Right hindlimb (tissue), 1 donor: ENCODE measurements around the gene C1QB.

Experiments used
- DNase-seq: peaks from one replicate; pipeline ENCODE4 v3.0.0-alpha.2; 2018

The C1QB gene, protein sequence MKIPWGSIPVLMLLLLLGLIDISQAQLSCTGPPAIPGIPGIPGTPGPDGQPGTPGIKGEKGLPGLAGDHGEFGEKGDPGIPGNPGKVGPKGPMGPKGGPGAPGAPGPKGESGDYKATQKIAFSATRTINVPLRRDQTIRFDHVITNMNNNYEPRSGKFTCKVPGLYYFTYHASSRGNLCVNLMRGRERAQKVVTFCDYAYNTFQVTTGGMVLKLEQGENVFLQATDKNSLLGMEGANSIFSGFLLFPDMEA

GRCh38 chr1:22652881-22653316 lies at the start of gene C1QB:
TSS of gene C1QB (plus strand) at chr1:22653236. CDS start at chr1:22659463, 6,227 bp downstream.
- DNase-seq, result no peak

GRCh38 chr1:22606161-22606560 lies 46.9 kb upstream of the C1QB start:
- DNase-seq, result no peak

DNA sequence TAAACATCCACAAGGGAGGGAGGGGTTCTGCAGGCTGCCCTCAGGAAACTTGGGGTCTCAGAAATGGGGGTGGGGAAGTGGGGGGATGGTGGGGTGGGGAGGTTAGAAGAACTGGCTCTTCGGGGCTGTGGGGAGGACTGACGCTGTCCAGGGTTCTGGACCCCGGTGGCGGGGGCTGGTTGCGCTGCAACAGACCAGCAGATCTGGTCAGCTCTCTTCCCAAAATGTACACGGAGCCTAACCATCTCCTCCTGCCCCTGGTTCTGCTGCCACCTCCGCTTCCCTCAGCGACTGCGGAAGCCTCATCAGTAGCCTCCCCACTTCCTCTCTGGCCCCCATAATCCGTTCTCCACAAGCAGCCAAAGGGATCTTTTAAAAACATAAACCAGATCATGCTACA lies 45.9 kb upstream of the C1QB start:
- no peak for DNase-seq

GRCh38 chr1:22608361-22608760 lies 44.7 kb upstream of the C1QB start:
- DNase-seq, result no peak

- DNase-seq, result no peak
These were observed 43.7 kb upstream of the C1QB start for GRCh38 chr1:22609291-22609690.

- DNase-seq, result peak; percentile 81
These were observed 41.5 kb upstream of the C1QB start for GRCh38 chr1:22611530-22611947.

DNA sequence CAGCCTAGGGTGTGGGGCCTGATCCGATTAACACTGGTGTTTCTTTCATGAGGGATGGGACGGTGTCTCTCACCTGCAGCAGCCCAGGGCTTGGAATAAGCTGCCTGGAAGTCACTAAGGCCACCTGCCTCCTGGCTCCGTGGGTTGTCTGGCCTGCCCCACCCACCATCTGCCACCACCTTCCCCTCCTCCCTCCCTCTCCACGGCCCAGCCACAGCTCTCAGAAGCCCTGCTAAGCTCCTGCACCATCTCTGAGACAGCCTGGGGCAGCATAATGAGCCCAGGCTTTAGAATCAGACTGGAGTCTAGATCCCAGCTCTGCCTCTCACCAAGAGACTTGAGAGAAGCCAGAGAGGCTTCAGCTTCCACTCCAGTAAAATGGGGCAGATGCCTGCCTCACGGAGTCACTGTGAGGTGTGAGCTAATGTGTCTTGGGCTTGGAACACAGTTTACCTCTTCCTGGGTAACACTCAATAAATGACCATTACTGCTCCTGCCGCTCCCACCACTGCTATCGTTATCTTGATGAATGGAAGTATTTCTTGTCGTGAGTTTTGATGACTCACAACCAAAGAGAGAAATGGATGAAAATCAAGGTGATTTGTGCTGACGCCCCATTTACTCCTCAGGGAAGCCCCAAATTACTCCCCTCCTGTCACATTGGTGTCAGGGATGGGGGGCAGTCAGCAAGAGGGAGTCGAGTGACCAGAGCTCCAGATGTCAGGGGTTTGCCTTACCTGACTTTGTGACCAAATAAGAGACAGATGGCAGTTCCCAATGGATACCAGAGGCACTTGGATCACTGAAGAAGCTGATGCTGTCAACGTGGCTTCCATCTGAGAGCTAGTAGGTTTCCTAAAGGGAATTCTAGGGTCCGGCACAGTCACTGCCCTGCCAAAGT lies 40.1 kb upstream of the C1QB start:
- DNase-seq, result no peak

DNA sequence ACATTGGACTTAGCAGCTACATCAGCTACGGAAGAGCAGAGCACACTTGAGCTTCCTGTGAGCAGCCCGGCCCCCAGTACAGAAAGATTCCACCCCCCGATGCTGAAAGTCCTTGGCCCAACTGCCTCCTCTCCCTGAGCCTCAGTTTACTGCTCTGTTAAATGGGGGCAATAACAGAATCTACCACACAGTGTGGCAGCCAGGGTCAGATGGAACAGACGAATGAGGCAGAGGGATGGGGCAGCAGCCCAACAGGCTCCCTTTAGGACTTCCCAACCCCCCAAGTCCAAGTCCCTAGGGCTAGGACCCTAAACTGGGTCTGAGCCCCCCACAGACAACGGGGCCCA lies 39.5 kb upstream of the C1QB start:
- no peak for DNase-seq

DNA sequence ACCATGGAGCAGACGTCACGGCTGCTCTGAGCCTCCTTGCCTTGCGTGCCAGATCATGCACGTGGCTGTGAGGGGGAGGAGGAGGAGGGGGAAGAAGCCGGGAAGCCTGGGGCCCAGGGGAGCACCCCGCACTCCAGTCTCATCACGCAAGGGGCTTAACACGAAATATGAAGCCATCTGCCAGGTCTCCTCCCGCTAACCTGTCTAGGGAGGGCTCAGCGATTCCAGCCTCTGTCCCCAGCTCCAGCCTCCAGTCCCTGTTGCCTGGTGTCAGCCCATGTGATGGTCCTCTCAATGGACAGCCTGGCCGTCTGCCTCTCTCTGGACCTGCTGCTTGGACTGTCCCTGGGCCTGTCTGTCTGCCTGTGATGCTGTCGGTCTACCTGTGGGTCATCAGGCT lies 39.1 kb upstream of the C1QB start:
- no peak for DNase-seq

DNA sequence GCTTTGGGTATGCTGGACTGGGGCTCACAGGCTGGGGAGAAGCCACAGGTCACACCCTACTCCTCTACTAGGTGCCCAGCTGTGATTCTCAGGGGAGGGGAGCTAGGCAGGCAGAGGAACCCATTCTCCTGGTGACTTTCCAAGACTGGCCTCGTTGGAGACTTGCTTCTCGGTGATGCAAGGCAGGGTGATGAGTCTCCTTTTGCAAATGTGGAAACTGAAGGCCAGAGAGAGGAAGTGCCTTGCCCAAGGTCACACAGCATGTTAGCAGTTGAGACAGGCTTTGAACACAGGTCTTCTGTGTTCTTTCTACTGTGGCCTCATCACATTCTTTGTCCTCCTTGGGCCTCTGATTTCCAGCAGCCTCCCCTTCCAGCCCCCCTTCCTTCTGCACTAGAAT lies 37.1 kb upstream of the C1QB start:
- DNase-seq, result no peak

DNA sequence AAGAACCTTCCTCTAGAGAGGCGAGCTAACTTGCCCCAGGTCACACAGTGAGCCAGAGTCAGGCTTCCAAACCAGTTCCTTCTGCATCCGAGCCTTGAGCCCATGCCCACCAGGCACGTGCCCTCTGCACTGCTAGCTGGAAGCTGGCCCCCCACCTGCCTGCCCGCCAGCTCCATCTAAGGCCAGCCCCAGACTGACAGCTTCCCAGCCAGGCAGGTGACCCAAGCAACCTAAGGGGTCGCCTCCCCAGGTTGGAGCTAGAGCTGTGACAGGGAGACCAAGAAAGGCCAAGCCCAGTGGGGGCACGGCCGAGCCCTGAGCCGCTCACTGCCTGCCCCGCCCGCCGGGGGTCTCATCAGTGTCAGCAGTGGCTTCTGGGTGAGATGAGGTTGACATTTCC lies 36.5 kb upstream of the C1QB start:
- no peak for DNase-seq

- DNase-seq, result no peak
These were observed 35.0 kb upstream of the C1QB start for GRCh38 chr1:22618056-22618455.

DNA sequence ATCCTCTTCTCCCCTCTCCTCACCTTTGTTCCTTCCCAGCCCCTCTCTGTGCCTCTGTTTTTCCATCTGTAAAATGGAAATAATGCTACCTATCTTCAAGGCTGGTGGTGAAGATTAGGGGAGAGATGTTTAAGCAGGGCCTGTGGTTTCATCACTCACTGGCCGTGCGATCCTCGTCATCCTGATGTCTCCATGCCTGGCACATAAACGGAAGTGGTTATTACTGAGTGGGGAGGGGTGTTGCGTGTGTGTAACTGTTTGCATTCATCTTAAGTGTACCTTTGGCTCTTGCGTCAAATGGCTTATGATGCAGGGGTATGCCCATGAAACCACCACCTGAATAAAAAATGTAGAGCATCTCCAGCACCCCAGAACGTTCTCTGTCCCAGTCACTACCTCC lies 33.8 kb upstream of the C1QB start:
- no peak for DNase-seq

DNA sequence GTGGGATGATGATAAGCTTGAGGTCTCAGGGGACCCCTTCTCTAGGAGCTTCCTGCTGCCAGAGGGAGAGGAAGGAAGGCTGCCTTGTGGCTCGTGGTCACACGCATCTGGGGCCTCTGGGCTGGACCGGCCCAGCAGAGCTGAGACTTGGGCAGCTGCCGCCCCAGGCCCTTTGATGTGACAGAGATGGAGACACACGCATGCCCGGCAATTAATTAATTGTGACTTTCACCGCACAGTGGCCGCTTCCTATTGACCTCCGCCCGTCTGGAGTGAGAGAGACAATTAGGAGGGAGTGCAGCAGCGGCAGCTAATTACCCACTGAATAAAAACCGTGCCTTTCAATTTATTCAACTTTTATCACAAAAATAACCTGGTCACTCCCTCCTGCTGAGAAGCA lies 33.2 kb upstream of the C1QB start:
- DNase-seq, result no peak

DNA sequence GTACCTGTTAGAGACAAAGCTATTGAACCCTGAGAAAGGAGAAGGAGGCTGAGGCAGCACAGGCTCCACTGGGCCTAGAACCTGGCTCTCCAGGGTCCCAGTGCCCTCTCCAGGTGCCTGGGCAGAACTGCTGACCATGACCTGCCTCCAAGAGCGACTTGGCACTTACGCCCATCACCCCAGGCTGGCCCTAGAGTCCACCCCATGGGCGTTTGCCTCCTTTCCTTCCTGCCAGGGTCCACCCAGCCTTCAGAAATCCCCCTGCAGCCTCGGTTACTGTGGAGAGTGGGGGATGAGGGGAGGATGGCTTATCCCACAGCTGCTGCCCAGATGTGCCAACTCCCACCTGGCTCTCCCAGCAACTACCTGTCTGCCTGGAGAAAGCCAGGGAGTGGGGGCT lies 31.3 kb upstream of the C1QB start:
- DNase-seq, result no peak

- no peak for DNase-seq
These were observed 27.6 kb upstream of the C1QB start for GRCh38 chr1:22625262-22625925.

- no peak for DNase-seq
These were observed 26.5 kb upstream of the C1QB start for GRCh38 chr1:22626237-22627157.

DNA sequence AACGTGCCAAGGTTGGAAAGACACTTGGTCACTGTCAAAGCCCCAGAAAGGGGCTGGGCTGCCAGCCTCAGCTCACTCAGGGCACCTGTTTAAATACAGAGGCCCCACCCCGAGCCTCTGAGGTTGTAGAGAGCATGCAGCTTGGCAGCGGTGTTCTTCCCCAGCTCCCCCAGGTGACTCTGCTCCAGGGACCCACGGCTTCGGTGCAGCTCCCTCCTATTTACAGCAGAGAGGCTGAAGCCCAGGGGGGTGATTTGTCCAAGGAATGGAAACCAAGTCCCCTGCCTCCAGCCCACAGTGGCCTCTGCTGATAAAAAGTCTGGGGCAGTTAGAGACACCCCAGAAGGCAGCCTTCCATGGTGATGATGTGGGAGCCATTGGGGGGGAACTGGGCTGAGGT lies 25.7 kb upstream of the C1QB start:
- DNase-seq, result no peak

- no peak for DNase-seq
These were observed 24.2 kb upstream of the C1QB start for GRCh38 chr1:22628698-22629444.

DNA sequence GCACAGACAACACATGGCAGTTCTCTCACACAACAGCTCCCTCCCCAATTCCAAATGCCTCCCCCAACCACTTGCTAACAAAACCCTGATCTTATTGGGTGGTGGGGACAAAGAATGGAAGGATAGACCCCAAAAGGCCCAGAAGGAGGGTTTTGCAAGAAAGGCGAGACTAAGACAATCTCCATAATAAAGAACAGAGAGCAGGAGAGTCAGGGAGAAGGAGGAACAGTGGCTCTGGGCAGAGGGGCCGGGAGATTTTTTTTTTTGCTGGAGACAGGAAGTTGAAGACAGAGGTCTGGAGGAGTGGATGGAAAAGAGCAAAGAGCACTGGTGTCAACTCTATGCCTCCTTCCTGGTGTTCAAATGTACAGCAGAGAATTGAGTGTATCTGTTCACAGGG lies 23.1 kb upstream of the C1QB start:
- DNase-seq, result no peak

- DNase-seq, result no peak
These were observed 19.2 kb upstream of the C1QB start for GRCh38 chr1:22633697-22634463.
